Left ventricle myocardium inferior (tissue), 1 donor: Measurements from ENCODE around the gene UTP4. TPM values are rescaled to one million over a fixed set of nuclear protein-coding genes. Genes with fewer than 3 reads are reported as not detected.

Experiments used
- DNase-seq: peaks from one replicate; pipeline ENCODE4 v3.0.0-alpha.2; 2020
- H3K27ac ChIP-seq: fragments of 200-600 bp; replicated peaks from 2 replicates; pipeline ENCODE4 v1.8.0; 2021
- H3K27me3 ChIP-seq: fragments of 200-600 bp; 2 replicates; pipeline ENCODE4 v1.8.0; 2021; ENCODE audit warnings: low read depth
- H3K36me3 ChIP-seq: fragments of 200-600 bp; 2 replicates; pipeline ENCODE4 v1.8.0; 2021
- H3K4me1 ChIP-seq: fragments of 200-600 bp; 2 replicates; pipeline ENCODE4 v1.8.0; 2021
- H3K4me3 ChIP-seq: fragments of 200-600 bp; 2 replicates; pipeline ENCODE4 v1.8.0; 2021; ENCODE audit warnings: mild to moderate bottlenecking, moderate library complexity
- H3K9me3 ChIP-seq: fragments of 200-600 bp; replicated peaks from 2 replicates; pipeline ENCODE4 v1.8.0; 2021
- intact Hi-C: fragments of 100-400 bp; cut with micrococcal nuclease; formaldehyde crosslinking; loops from one replicate; pipeline ENCODE4 v1.11.0; 2022
- total RNA-seq: library from RNA; stranded (reverse); fragmentation: NEBNext Ultra II Directional; extraction: Animal tissue kit (Norgen Biotek cat#: 25700); gene quantifications from one replicate; pipeline ENCODE4 v1.2.1, GENCODE V29; 2021
- TF ChIP-seq, protein P1 (sequence below): fragments of 200-600 bp; IDR thresholded peaks from 2 replicates; pipeline ENCODE4 v1.8.0; 2021; ENCODE audit warnings: antibody characterized with exemption, mild to moderate bottlenecking, borderline replicate concordance
- donor health status: DM: no; HTN: yes; CAD: no; lungs with severe emphysema.

The UTP4 gene
- total RNA-seq, 1 donor from 2014 or later, result 30.4 TPM

DNA sequence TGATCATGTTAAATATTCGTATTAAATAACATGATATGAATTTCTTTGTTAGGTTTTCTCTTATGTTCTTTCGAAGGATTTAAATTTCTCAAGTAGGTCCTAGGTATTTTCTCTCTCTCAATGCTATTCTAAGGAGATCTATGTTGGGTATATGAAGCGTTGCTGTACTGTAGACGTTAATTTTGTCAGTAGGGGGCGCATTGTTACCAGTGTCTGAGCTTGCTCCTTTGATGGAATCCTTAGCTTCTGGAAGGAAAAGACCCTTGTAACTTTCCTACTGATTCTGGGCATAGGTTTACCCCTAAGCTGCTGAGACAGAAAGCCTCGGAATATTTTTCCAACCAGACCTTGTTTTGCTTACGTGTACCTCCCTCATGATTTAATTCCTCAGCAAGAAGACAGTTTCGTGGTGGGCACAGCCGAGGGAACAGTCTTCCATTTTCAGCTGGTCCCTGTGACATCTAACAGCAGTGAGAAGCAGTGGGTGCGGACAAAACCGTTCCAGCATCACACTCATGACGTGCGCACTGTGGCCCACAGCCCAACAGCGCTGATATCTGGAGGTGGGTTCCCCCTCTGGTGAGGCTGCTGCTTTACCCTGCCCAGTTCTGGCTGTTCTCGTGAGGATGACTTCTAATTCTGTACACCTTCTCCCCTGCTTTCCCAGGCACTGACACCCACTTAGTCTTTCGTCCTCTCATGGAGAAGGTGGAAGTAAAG is 17.9 kb downstream of the UTP4 start:
- Histone ChIP-seq H3K4me1 (no peaks in the 10 kb centered on the region), H3K4me3 (no peak overlapping the region), H3K9me3 (no peaks in the 10 kb centered on the region), H3K27ac (no peak overlapping the region), H3K36me3 (peaks cover 82% of the 10 kb centered on the region), H3K27me3 (no peaks in the 10 kb centered on the region)
- intact Hi-C loops, result loop anchor here (2.0 kb wide), 1 partner anchor 136 kb away; no protein-coding TSS in a partner anchor
- no peak for DNase-seq
- TF ChIP-seq, protein P1, sequence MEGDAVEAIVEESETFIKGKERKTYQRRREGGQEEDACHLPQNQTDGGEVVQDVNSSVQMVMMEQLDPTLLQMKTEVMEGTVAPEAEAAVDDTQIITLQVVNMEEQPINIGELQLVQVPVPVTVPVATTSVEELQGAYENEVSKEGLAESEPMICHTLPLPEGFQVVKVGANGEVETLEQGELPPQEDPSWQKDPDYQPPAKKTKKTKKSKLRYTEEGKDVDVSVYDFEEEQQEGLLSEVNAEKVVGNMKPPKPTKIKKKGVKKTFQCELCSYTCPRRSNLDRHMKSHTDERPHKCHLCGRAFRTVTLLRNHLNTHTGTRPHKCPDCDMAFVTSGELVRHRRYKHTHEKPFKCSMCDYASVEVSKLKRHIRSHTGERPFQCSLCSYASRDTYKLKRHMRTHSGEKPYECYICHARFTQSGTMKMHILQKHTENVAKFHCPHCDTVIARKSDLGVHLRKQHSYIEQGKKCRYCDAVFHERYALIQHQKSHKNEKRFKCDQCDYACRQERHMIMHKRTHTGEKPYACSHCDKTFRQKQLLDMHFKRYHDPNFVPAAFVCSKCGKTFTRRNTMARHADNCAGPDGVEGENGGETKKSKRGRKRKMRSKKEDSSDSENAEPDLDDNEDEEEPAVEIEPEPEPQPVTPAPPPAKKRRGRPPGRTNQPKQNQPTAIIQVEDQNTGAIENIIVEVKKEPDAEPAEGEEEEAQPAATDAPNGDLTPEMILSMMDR, result peak; percentile 87

DNA sequence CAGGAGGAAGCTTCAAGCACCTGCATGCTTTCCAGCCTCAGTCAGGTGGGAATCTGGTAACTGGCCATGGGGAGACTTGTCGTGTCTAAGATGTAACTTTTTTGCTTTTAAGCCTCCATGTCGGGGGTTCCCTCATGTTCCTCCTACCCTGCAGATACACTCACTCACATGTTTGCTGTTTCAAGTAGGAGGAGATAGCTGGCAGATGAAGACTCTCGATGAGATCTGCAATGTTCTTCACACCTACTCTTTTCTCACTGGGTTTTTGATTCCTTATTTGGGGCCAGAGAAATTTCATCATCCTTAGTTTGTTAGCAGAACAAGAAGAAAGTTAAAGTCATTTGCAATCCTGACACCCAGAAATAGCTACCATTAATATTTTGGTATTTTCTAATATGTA is 24.7 kb downstream of the UTP4 start:
- Histone ChIP-seq H3K9me3 (no peaks in the 10 kb centered on the region), H3K27ac (no peak overlapping the region), H3K4me1 (no peaks in the 10 kb centered on the region), H3K36me3 (peaks cover 98% of the 10 kb centered on the region), H3K27me3 (no peaks in the 10 kb centered on the region), H3K4me3 (no peak overlapping the region)
- DNase-seq, result no peak
- TF ChIP-seq, protein P1, result no peak
- intact Hi-C loops, result no loop called here

DNA sequence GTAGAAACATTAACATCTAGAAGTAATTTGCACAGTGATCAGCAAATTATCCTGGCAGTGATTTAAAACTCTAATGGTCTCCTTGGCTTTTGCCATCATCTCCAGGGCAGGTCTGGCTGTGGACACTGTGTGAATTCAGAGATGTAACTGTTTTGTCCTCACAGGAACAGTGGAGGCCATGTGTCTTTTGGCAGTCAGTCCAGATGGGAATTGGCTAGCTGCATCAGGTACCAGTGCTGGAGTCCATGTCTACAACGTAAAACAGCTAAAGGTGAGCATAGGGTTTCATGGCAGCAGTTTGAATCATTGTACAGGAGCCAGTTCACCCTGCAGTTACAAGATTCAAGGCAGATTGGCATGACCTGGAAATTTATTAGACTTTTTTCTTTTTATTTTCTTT is 27.7 kb downstream of the UTP4 start:
- H3K36me3 ChIP-seq, result peaks cover 97% of the 10 kb centered on the region

DNA sequence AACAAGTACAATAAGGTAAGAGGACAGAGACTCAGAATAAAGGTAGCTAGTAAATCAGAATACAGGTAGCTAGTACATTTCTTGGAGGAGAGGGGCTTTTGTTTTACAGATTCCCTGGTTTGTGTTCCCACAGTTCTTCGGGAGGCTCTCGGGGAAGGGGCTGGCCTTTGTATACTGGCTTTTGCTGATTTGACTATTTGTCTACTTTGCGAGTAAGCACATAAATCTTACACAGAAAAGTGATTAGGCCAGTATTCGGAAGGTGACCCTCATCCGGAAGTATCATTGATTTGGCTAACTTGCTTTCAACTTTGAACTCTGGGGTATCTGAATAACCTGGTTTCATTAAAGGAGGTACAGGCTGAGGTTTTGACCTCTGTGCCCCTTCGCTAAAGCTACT is 33.1 kb downstream of the UTP4 start:
- no peaks in the 10 kb centered on the region for H3K27me3 ChIP-seq
- DNase-seq, result no peak
- no peak overlapping the region for H3K4me3 ChIP-seq
- intact Hi-C loops, result no loop called here
- no peaks in the 10 kb centered on the region for H3K9me3 ChIP-seq
- H3K36me3 ChIP-seq, result peaks cover 94% of the 10 kb centered on the region
- peaks cover 4% of the 10 kb centered on the region for H3K4me1 ChIP-seq
- H3K27ac ChIP-seq, result no peak overlapping the region
- TF ChIP-seq, protein P1, result no peak

More for the DNA sequence above, 27.7 kb downstream of the UTP4 start:
- intact Hi-C loops, result no loop called here
- Histone ChIP-seq H3K9me3 (no peaks in the 10 kb centered on the region), H3K4me3 (no peak overlapping the region), H3K27ac (no peak overlapping the region), H3K4me1 (no peaks in the 10 kb centered on the region), H3K27me3 (no peaks in the 10 kb centered on the region)
- TF ChIP-seq, protein P1, result no peak
- DNase-seq, result no peak

DNA sequence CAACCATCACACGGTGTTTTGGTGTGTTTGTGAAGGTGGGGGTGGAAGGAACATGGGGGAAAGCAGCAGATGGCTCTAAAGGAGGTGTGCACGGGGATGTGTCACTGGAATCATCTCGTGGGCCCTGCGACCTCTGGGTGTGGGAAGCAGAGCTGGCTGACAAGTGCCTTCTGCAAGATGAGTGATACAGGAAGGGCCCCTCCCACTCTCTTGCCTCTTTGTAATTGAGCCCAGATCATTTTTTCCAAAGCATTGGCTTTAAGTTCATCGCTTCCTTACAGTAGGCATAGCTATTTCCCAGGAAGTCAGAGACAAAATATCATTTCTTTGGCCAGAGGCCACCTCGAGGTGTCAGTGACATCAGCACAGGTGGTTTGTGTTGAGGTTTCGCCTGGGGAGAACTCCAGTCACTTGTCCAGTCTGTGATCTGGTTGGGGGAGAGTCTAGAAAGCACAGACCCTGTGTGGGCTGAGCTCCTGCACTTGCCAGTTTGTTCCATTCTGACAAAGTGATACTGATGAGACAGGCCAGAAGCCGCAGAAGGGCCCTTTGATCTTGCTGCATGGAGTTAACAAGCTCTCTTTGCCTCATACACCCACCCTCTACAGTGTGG is 33.9 kb downstream of the UTP4 start:
- TF ChIP-seq, protein P1, result no peak
- intact Hi-C loops, result no loop called here
- no peak overlapping the region for H3K27ac ChIP-seq
- peaks cover 4% of the 10 kb centered on the region for H3K4me1 ChIP-seq
- H3K9me3 ChIP-seq, result no peaks in the 10 kb centered on the region
- no peaks in the 10 kb centered on the region for H3K27me3 ChIP-seq
- H3K36me3 ChIP-seq, result peaks cover 86% of the 10 kb centered on the region
- DNase-seq, result no peak
- H3K4me3 ChIP-seq, result no peak overlapping the region
